Right renal pelvis (tissue), 4 donors: ENCODE data around the gene CCRL2. TPM values are rescaled to one million over a fixed set of nuclear protein-coding genes. Genes with fewer than 3 reads are reported as not detected.
A peak's percentile ranks its signal among the peaks of the same experiment; 100 is the strongest.
"Not testable (repeated sequence)": the region's sequence is repeated elsewhere in the genome, so short reads cannot be mapped to it uniquely, and the experiment has no call there.

Source experiments
- DNase-seq, 4 donors: peaks; one replicate each; pipeline ENCODE4 v3.0.0-alpha.2; 2013; ENCODE audit warnings: low read depth in 4 of 4, low spot score in 3 of 4, missing footprints in 1 of 4
- polyA plus RNA-seq, 4 donors: library from polyadenylated mRNA; unstranded; fragments of 120-200 nt; gene quantifications; one replicate each; pipeline ENCODE4 v1.2.1, GENCODE V29; 2013; ENCODE audit not compliant: insufficient read length in 4 of 4

CCRL2 gene
- polyA plus RNA-seq, 4 donors: 1.00 to 1.2 (median 1.1) TPM

DNA sequence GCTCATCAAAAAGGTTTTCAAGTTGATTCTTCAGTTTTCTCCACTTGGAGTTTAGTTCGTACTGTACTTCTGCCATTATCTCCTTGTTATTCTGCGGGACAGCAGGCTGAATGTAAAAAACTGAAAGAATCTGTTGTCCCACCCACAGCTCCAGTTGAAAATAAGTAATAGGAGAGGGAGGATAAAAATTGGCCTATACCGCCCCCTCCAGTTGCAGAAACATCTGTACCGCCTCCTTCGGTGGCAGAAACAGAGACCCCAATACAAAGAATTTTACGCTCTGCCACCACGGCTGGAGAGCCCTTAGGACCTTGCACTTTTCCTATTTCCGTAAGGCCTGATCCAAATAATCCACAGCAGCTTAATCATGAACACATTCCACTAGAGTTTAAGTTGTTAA is 20.3 kb downstream of the CCRL2 start:
- not testable (repeated sequence) for DNase-seq

DNA sequence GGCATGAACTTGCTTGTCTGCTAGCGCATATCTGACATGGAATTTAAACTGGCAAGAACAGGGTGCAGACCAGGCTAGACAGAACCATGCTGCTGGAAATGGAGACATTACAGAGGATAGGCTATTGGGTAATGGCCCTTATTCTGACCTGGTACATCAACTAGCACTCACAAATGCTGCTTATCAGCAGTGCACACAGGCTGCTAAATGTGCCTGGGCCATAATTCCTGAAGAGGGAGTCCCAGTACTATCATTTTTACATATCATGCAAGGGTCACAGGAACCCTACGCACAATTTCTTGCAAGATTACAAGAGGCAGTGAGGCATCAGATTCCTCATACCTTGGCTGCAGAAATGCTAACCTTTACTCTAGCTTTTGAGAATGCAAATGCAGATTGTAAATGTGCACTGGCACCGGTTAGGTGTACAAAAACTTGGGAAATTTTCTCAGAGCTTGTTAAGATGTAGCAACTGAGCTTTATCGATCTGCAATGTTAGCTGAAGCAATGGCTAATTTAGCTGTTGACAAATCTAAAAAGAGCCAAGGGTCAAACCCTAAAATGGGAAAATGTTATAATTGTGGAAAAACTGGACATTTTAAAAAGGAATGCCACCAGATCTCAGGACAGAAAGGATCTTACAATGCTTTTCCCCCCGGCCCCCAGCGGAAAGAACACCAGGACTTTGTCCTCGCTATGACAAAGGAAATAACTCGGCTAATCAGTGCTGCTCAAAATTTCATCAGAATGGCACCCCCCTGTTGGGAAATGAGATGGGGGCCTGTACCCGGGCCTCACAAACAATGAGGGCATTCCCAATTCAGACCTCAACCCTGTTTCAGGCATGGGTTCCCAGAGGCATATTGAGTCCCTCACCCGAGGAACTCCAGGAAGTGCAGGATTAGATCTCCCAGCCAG is 21.1 kb downstream of the CCRL2 start:
- DNase-seq: no peak

DNA sequence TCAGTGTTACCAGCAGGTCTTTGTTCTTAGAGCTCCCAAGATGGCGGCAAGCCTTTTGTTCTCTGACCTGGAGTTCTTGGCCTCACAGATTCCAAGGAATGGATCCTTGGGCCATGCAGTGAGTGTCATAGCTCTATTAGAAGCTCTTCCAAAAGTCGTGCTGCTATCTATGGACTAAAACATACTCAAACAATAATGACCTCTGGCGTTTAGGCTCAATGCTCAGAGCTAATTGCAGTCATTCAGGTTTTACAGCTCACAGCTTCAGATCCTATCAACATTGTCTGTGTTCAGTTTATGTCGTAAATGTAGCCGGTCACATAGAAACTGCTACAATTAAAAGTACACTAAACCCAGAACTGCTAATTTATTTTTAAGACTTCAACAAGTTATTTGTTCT is 22.2 kb downstream of the CCRL2 start:
- DNase-seq: no peak

DNA sequence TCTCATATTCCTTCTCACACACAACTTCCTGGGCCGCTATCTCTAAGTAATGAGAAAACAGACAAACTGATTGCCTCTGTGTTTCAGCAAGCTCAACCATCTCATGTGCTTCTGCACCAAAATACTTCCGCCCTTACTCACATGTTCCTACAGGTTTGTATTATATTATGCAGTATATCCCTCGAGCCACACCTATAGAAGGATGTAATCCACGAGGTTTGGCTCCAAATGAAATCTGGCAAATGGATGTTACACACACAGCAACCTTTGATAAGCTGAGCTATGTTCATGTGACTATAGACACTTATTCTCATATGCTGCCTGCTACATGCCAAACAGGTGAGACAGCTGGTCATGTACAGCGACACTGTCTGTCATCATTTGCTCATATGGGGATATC is 22.6 kb downstream of the CCRL2 start:
- no peak for DNase-seq

DNA sequence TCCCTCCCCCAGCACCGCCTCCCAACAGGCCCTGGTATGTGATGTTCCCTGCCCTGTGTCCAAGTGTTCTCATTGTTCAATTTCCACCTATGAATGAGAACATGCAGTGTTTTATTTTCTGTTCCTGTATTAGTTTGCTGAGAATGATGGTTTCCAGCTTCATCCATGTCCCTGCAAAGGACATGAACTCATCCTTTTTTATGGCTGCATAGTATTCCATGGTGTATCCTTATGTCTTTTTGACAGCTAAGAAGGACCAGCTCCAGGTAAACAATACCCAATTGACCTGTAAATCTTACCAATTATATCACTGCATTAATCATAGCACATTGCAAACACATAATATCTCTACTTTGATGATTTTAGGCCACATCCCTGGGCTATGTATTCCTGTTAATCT is 23.8 kb downstream of the CCRL2 start:
- DNase-seq: not testable (repeated sequence)

DNA sequence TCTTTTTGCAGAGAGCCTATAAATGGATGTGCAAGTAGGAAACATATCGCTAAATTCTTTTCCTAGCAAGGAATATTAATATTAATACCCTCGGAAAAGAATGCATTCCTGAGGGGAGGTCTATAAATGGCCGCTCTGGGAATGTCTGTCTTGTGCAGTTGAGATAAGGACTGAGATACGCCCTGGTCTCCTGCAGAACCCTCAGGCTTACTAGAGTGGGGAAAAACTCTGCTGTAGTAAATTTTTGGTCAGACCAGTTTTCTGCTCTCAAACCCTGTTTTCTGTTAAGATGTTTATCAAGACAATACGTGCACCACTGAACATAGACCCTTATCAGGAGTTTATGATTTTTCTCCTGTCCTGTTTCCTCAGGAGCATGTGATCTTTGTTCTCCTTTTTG is 24.8 kb downstream of the CCRL2 start:
- DNase-seq: not testable (repeated sequence)

DNA sequence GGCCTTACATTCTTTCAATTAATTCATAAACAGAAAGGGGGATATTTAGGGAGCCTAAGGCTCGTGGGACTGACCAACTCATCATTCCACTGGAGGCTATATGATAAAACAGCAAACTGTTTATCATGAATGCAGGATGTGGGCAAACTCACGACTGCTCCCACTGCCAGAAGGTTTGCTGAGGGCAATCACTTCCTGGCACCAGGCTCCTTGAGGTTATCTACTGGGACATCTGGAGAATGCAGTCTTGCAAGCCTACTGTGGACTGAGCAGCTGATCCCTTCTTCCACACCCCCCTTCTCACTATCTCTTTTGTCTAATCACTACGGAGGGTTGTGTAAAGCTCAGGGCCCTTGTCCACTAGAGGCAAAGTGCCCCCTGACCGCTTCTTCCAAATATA is 26.1 kb downstream of the CCRL2 start:
- DNase-seq: not testable (repeated sequence)

DNA sequence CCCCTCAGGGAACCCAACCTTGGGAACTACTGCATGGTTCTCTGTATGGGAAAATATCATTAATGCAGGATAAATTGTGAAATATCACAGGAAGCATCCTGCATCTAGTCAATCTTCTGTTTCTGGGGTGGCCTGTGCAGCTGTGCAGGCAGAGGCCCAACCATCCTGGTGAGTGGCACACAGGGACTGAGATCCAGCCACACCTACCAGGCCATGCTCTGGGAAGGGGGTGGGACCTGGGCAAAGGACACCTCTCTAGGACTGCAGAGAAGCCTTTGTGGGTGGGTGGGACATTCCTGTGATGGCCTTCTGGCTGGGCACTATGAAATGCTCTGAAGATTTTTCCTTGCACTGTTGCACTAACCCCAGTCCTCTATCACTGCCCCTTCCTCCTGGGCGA is 26.8 kb downstream of the CCRL2 start:
- DNase-seq: no peak

DNA sequence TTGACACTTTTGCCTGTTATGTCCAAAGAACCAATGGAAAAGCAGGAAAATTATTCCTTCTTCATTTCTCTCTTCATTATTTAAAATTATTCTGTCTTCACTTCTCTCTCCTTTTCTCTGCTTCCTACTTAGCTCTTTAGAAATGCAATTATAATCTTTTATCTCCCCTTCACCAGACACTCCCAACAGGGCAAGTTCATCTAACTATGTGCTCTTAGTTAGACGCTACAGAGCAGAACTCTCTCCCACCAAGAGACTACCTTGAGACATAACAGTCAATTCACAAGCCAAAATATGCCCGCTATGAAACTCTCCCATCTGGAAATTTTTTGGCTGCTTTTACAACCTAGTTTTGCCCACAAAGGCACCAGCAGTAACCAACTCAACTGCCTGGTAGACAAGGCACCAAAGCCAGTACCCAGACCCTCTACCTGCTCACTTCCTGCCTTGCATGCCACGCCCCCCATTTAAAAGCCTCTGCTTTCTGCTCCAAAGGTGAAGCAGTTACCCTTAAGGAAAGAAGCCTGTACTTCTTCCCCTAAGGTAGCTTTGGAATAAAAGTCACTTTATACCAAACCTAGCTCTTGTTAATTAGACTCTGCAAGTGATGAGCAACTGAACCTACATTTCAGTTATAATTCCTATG is 28.1 kb downstream of the CCRL2 start:
- DNase-seq: no peak

DNA sequence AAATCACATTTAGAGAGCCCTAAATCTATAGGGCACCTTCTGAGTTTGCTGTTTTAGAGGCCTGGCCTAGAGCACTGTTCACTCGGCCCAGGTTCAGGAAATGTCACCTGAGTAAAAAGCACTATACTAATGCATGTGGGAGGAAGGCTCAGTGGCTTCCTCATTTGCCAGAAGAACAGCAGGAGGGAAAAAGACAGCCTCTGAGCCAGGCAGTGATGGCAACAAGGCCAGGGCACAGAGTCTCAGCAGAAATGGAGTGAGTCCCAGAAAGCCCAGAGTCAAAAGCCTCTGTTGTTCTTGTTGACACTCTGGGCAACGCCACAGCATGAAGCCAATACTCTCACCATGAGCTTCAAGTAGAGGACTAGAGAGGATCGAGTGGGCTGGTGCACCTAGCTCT is 31.8 kb downstream of the CCRL2 start:
- no peak for DNase-seq

DNA sequence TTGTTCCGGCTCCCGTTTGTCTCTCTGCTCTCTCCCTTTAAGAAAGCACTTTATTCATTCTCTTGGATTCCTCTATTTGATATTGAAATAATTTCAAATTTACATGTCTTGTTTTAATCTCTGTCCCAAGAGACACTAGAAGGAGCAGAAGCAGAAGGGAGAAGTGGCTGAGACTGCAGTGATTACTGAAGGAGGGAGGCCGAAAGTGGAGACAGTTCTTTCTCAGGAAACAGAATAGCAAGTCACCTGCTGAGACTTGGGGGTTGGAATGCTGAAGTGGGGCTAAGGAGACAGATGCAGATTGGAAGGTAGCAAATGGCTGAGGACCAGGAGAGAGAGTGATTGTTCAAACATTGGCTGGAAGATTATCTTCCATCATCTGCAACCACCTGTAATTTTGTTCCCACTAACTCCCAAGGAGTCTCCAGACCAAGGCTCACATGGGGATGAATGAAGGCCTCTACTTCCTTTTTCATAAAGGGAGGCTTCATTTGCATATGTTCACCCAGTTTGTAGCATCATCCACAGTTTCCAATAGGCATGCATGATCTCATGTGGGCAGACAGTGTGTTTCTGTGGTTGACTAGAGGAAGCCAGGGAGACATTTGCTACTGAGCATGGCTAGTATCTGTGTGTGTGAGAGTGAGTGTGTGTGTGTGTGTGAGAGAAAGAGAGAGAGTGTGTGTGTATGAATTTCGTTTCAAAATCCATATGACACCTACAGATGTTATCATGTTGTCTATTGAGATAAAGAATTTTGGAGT is 33.7 kb downstream of the CCRL2 start:
- no peak for DNase-seq

DNA sequence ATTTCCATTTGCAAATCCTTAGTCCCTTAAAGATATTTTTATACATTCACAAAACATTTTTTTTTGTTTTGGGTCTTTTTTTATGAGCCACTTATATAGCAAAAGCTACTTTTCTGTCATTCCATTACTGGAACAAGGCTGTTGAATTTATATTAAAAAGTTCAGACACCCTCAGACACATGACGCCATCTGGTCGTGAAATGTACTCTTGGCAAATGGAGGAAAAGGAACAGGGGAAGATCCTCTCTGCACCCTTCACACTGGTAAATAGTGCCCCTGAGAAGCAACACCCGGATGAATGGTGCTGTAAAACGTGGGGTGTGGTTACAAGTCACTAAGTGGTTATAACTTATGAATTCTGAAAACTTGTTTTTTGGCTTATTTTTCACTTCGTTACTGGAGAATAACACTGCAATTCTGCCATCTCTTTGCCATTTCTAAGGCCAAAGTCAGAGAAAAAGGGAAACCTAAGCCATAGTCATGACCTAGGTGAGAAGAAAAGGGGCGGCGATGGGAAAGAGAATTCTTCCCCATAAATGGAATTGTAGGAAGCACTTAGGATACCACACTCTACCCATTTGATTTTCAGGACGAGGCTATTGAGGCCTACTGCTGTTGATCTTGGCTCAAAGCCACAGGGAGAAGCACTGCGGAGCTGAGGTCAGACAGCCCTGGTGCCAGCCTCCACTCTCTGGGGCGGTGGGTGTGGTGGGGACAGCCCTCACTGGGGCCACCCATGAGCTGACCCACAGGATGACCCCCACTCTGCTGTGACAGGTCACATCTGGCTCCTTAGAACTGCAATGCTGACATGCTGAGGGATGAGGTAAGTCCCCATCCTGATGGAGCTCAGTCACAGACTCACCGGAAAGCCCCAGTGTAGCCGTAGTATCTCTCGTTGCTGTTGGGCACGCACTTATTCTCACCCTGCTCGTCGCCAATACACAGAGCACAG is 35.8 kb downstream of the CCRL2 start:
- DNase-seq: peak in 3 of 4 donors; percentile 28 to 62 (median 58)

DNA sequence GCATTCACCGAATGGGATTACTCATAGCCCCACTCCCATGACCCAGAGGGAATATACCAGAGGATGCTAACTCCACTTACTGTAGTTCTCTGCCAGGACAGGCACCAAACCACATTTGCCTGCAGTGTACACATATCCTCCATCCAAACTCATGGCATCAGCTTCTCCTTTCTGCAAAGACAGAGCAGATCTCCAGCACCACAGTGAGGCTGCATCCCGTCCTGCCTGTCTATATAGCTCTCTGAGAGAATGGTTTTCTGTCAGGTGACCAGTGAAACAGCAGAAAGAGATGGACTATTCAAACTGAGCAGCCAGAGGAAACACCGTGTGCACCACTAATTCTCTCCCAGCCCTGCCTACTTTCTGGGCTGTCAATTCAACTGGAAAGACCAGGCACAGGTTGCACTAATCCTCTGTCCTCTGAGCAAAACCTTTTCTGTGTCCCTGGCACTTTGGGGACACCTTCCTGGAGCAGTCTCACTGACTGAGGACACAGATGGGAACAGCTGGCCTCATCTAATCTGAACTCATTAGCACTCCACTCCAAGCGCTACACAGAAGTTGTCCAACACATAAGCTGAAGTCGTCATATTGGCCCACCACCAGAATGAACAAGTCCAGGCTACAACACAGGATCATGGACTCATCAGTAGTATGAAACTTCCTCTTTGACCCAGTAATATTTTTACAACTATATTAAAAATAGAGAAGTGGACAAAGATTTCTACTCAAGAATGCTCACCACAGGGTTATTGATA is 40.3 kb downstream of the CCRL2 start:
- DNase-seq: no peak

DNA sequence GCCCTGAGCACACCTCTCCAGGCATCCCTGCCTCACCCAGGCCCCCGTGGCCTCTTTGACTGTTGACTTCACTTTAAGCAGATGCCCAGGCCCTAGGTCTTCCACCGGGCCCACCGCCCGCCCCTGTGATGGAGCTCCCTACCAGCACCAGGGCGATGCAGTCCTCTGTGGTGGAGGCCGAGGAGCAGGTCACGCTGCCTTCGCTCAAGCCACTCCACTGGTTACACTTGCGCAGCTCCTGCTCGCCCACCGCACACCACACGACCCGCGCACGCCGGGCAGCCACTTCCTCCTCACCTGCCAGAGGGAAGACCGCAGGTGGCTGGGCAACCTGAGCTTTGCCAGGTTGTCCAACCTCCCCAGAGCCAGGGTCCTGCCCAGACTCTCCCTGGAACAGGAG is 41.7 kb downstream of the CCRL2 start:
- no peak for DNase-seq

DNA sequence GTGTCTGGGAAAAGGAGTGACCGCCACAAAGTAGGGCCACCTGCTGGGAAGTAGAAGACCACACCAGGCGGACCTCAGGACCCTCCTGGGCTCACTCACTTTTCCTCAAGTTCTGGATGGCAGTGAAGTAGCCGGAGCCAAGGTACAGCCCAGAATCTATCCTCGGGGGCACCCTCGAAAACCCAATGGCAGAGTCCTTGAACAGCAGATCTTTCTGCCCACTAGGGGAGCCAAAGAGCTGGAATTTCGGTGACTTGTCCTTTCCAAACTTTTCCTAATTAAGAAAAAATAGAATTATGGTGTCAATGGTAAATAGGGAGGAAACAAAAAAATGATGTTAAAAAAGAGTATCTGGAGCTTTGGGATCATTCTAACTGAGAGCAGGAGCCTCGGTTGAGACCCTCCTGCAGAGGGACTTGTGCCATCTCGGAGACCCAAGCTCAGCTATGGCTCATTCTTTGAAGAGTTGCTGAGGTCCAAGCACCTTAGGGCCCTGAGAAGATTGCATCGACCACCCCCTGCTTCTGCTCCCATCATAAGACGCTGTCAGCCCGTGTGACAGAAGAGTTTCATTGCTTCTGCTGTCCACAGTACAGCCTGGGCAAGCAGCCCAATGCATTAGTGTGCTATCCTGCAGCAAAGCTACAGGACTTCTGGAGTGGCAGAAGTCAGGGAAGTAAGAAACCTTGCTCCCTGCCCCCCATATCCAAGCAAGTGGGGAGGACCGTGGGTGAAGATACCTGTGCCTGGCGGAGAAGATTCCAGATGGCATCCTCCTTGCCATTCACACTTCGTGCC is 42.9 kb downstream of the CCRL2 start:
- DNase-seq: no peak

DNA sequence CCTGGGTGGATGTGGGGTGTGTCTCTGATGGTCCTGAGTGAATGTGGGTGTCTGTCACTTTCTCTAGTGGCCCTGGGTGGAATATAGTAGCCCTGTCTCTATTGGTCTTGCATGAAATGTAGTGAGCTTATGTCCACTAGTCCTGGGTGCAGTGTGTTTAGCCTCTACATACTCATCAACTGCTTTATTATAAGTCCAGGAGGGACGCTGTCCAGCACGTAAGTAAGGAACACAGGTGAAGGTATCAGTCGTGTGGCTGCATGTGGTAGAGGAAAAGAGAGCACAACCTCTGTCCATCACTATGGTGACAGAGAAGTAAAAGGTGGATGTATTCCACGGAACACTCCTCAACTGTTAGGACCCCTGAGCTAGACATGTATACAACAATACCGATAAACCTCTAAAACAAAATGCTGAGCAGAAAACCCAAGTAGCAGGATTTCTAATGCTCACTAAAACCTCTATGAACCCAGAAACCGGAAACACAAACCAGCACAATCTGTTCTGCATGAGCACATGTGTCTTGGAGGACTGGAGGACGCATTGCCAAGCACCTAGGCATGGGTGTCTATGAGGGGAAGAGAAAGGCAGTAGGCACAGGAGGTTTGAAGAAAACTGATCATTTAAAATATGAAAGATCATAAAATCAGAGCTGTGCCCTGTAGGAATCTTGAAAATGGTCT is 46.6 kb downstream of the CCRL2 start:
- no peak for DNase-seq

DNA sequence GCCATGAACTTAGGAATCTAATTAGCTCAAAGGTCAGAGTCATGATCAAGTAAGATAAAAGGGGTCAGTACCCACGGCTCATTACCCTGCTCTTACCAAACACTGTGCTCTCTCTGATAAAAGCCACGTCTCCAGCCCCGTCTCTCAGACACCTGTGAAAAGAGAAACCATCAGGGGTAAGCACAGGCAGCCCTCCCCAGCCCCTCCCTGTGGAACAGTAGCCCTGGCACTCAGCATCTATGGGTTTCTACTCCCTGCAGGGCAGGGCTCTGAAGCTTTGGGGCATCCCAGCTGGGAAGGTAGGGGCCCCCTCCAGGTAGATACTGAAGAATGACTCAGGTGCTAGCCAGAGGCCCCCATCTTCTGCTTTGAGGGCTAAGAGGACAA is 47.1 kb downstream of the CCRL2 start:
- DNase-seq: no peak

DNA sequence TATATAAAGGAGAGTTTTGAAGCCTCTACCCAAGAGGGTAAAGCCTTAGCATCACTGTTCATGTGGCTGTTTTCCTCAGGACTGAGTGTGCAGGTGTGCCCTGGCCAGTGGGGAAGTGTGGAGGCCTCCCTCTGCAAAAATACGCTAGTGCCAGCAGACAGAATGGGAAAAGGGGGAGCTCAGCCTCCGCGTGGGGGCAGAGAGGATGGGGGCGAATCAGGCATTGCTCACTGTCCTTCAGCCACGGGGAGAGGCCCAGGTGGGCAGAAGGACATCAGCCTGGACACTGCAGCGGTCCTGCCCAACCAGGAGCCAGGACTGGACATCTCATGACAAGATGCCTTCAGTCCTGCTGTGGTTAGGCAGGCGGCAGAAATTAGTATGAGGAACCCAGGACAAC is 47.5 kb downstream of the CCRL2 start:
- no peak for DNase-seq
